Activated naive CD8-positive, alpha-beta T cell treated with anti-CD3 and anti-CD28 coated beads for 36 hours (primary cell): ENCODE measurements around the gene BPHL. TPM values are rescaled to one million over a fixed set of nuclear protein-coding genes. Genes with fewer than 3 reads are reported as not detected.
A peak's percentile ranks its signal among the peaks of the same experiment; 100 is the strongest.
"Not testable (repeated sequence)": the region's sequence is repeated elsewhere in the genome, so short reads cannot be mapped to it uniquely, and the experiment has no call there.

Experiments
- DNase-seq: peaks from one replicate; pipeline ENCODE4 v3.0.0; 2021
- H3K27ac Mint-ChIP-seq: one replicate; pipeline ENCODE4 v1.8.0; 2022; ENCODE audit warnings: mild to moderate bottlenecking, moderate library complexity, mixed read lengths
- H3K27me3 Mint-ChIP-seq: one replicate; pipeline ENCODE4 v1.8.0; 2022; ENCODE audit warnings: mild to moderate bottlenecking, mixed read lengths
- H3K36me3 Mint-ChIP-seq: one replicate; pipeline ENCODE4 v1.8.0; 2021; ENCODE audit warnings: mild to moderate bottlenecking, mixed read lengths
- H3K4me1 Mint-ChIP-seq: one replicate; pipeline ENCODE4 v1.8.0; 2021; ENCODE audit warnings: mixed read lengths
- H3K4me3 Mint-ChIP-seq: one replicate; pipeline ENCODE4 v1.8.0; 2022; ENCODE audit warnings: mild to moderate bottlenecking, moderate library complexity, mixed read lengths
- H3K9me3 Mint-ChIP-seq: one replicate; pipeline ENCODE4 v1.8.0; 2022; ENCODE audit warnings: mixed read lengths
- total RNA-seq, 2 experiments: library from RNA; stranded (reverse); gene quantifications; one replicate each; pipeline ENCODE4 v1.2.3, GENCODE V29; 2021

BPHL gene
- total RNA-seq, 2 experiments from 2014 or later, result 9.3 to 11.2 TPM

DNA sequence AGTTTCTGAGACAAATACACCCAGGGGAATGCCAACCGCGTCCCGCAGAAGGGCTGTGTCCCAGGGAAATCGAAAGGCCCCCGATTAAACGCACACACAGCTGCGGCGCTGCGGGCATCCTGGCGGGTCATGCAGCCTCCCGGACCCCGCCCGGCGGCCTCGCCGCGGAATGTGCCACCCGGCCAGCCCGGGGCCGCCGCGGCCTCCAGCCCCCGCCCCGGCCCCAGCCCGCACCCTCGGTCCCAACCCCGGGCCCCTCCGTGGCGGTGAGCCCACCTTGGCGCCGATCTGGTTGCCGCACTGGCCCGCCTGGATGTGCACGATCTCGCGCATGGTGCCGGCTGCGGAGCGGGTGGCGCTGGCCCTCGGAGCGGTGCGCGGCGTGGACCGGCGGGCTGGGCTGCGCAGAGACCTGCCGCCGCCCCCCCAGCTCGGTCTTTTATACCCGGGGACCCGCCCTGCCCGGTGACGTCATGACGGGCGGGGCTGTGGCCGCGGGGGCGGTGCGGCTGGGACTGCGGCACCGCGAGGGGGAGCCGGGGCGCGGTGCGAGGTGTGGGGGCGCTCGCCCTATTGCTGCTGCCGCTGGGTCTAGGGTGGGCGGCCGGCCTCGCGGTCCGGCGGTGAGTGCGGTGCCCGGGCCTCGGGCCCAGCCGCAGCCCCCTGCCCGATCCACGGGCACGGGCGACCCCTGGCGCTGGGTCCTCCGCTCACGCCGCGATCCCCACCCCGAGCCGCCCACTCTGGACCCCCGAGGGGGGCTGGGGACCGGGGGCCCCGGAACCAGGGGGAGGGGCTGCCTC, 38.8 kb downstream of the BPHL start, which contains the start of gene TUBB2A:
Gene TUBB2A, minus strand, starts transcription at position 414 of the 803 bp plus-strand sequence. Its CDS starts 81 bp downstream, at position 333.
- DNase-seq, result peak; percentile 87
- peaks cover 27% of the 10 kb centered on the region for H3K4me1 Mint-ChIP-seq
- H3K27me3 Mint-ChIP-seq, result peaks cover 13% of the 10 kb centered on the region
- no peaks in the 10 kb centered on the region for H3K36me3 Mint-ChIP-seq
- H3K27ac Mint-ChIP-seq, result peak within 1 kb of the TSS; percentile 72
- H3K9me3 Mint-ChIP-seq, result peaks cover 7% of the 10 kb centered on the region
- peak within 1 kb of the TSS; percentile 79 for H3K4me3 Mint-ChIP-seq

DNA sequence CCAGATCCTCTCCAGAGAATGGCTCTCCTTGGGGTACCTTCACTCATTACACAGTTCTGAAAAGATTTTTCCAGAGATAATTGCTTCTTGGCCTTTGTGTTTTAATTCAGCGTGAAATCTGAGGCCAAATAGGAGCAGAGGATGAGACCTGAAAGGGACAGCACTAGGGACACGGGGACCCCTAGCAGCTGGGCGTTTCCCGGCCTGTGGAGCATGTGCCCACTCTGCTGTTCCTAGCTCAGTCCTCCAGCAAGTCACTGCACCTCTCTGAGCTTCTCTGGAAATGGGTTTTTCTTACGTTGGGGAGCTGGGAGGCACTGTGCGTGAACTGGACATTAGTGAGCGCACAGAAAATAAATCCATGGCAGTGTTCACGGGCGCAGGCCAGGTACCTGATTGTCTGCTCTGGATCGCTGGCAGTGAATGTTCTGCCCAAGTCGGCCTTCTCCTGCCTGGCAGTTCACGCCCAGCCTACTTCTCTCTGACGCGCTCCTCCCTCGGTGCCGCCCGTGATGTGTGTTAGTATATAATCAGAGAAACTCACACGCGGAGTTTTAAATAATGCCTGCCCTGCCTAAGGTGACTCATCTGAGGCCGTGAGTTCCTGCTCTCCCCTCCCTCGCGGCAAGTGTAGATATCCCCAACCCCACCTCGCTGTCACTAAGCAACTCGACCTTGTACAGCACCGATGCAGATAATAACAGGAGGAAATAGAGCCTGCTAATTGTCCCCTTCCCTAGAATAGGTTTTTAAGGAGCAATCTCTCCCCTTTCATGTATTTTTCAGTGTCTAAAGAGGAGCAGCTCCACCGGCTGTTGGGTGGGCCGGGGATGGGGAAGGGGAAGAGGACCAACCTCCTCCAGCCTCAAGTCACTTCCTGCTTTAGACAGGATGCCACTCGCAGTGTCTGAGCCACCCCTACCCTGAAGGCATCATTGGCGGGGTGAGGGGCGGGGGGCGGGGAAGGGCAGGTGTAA, 41.6 kb downstream of the BPHL start:
- peaks cover 35% of the 10 kb centered on the region for H3K4me1 Mint-ChIP-seq
- H3K4me3 Mint-ChIP-seq, result no peak overlapping the region
- peaks cover 13% of the 10 kb centered on the region for H3K27me3 Mint-ChIP-seq
- H3K27ac Mint-ChIP-seq, result peak overlapping the region; percentile 49
- H3K36me3 Mint-ChIP-seq, result no peaks in the 10 kb centered on the region
- peak; percentile 47 for DNase-seq
- H3K9me3 Mint-ChIP-seq, result peaks cover 7% of the 10 kb centered on the region

DNA sequence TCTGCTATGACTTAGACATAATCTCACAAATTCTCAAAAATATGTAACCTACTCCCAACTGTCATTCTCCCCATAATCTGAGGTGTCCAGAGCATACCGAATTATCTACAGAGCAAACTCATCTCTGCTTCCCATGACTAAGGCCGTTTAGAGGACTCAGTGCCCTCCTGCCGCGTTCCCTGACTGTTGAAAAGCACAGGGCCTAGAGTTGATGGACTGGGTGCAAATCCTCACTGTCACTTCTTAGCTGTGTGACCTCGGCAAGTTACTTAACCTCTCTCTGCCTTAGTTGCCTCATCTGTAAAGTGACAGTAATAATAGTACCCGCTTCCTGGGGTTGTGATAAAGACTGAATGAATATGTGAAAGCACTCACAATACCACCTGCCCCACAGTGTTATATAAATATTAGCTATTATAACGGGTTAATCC, 43.6 kb downstream of the BPHL start:
- peaks cover 9% of the 10 kb centered on the region for H3K27me3 Mint-ChIP-seq

DNA sequence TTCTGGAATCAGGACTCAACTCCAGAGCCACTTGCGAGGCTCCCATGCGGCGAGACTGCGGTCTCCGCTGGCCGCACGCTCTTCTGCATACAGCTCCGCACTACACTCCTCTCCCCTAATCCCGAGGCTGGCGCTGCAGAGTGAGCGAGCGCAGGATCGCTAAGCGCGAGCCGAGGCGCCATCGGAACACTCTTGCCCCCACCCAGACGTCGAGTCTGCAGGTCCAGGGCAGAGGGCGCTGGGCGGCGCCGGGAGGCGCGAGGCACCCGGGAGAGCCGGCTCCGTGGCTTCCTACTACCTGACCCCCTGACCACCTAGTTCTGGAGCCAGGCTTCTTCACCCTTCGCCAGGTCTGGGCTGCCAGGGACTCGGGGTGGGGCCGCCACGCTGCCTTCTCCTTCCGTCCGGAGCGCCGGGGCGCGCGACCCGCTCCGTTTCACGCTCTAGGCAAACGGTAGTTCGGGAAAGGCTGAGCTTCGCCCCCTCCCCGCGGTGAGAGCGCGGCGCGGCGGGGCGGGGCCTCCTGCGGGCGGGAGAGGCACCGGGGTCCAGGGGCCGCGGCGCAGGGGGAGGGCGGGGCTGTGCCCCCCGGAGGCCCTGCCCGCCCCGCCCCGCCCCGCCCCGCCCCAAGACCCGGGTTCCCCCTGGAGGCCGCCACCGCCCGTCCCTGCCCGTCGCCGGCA, 44.2 kb downstream of the BPHL start:
- Mint-ChIP-seq H3K36me3 (no peaks in the 10 kb centered on the region), H3K9me3 (peaks cover 7% of the 10 kb centered on the region), H3K27me3 (peaks cover 9% of the 10 kb centered on the region), H3K4me1 (peaks cover 30% of the 10 kb centered on the region), H3K27ac (peak overlapping the region; percentile 71), H3K4me3 (peak overlapping the region; percentile 86)
- peak; percentile 64 for DNase-seq

More for the DNA sequence above, 43.6 kb downstream of the BPHL start:
- Mint-ChIP-seq H3K4me3 (no peak overlapping the region), H3K9me3 (peaks cover 7% of the 10 kb centered on the region), H3K36me3 (no peaks in the 10 kb centered on the region), H3K27ac (no peak overlapping the region), H3K4me1 (peaks cover 30% of the 10 kb centered on the region)
- DNase-seq, result no peak

DNA sequence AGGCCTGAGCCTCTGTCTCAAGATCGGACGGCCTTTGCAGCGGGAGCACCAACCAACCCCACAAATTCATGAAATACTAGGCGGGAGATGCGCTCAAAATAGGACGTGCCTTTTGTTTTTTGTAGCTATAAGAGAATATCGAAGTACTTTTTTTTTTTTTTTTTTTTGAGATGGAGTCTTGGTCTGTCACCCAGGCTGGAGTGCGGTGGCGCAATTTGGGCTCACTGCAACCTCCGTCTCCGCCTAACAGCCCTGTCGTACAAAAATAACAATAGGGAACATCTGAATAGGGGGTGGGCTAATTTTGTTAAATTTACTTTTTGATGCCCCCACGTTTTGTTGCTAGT, 44.7 kb downstream of the BPHL start:
- DNase-seq, result no peak
- no peaks in the 10 kb centered on the region for H3K36me3 Mint-ChIP-seq
- H3K4me1 Mint-ChIP-seq, result peaks cover 29% of the 10 kb centered on the region
- H3K27ac Mint-ChIP-seq, result peak overlapping the region; percentile 71
- peak overlapping the region; percentile 86 for H3K4me3 Mint-ChIP-seq
- peaks cover 7% of the 10 kb centered on the region for H3K9me3 Mint-ChIP-seq
- H3K27me3 Mint-ChIP-seq, result peaks cover 6% of the 10 kb centered on the region

DNA sequence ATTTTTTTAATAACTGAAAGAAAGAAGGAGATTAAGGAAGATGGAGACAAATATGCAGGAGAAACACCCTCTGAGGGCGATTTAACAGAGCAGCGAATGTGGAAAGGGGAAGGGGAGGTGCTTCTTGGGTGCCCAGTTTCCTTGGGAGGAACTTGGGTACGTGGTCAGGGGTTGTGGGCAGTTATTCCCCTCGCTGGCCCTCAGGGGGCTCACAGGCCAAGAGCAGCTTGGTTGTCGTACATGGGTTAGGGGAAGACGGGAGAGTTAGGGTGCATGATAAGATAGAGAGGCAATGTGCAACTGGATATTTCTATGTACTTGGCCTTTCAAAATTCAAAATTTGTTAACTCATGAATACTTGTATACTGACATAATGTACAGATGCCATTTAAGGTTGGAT, 45.9 kb downstream of the BPHL start:
- Mint-ChIP-seq H3K9me3 (peaks cover 7% of the 10 kb centered on the region), H3K4me3 (no peak overlapping the region), H3K36me3 (no peaks in the 10 kb centered on the region), H3K27ac (no peak overlapping the region), H3K4me1 (peaks cover 25% of the 10 kb centered on the region), H3K27me3 (peaks cover 5% of the 10 kb centered on the region)
- no peak for DNase-seq

DNA sequence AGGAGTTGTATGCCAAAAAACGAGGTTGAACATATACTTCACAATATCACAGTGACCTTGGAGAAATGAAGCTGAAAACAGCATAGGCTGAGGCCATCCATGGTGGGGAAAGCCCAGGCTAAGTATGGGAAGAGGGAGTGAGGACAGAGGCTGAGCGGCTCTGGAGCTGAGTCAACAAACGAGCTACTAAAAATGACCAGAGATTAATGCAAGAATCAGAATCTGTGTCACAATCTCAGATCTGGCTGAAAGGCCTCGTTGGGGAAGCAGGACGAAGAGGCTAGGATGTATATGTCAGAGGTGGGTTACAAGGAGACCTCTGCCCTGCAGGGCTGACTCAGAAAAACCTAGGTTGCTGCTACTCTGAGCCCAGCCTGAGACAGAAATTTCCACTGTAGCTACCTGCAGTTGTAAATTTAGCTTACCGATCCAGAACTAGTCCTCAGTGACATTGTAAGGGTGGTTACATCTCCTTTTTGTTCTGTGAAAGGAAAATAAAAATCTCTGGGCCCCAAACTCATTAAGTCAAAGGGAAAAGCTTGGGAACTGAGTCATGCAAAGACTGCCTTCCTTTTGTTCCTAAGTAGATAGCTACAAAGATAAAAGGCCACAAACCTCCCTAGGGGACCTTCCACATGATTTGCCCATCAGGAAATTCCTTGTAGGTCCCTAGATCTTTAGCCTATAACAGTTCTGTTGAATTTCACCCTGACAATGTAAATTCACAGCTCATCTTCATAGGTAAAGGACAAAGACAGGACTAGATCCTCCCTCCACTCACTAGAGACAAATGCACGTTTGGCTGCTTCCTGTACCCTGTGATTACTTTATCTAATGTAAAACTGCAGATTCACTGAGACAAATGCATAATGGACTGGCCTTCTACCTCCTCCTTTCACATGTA, 47.4 kb downstream of the BPHL start:
- H3K27me3 Mint-ChIP-seq, result peaks cover 5% of the 10 kb centered on the region
- no peaks in the 10 kb centered on the region for H3K36me3 Mint-ChIP-seq
- no peak overlapping the region for H3K27ac Mint-ChIP-seq
- H3K4me3 Mint-ChIP-seq, result no peak overlapping the region
- H3K9me3 Mint-ChIP-seq, result no peaks in the 10 kb centered on the region
- DNase-seq, result no peak
- peaks cover 15% of the 10 kb centered on the region for H3K4me1 Mint-ChIP-seq

DNA sequence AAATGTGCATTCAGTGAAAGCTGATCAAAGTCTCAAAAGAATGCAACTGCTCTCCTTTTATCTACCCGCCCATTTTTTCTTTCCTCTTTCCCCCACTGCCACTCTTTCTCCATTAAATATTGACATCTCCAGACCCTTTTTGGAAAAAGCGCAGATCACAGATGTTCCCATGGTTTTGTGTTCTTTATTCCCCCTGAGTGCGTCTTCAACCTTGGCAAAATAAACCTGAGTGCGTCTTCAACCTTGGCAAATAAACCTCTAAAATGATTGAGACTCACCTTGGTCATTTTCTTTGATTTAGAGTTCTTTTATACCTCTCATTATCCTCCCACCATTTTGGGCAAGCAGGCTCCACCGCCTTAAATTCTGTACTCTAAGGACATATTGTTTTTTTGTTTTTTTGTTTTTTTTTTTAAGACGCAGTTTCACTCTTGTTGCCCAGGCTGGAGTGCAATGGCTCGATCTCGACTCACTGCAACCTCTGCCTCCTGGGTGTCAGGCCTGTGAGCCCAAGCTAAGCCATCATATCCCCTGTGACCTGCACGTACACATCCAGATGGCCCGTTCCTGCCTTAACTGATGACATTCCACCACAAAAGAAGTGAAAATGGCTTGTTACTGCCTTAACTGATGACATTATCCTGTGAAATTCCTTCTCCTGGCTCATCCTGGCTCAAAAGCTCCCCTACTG, 48.2 kb downstream of the BPHL start:
- not testable (repeated sequence) for H3K27ac Mint-ChIP-seq, H3K4me3 Mint-ChIP-seq, H3K27me3 Mint-ChIP-seq, DNase-seq, H3K9me3 Mint-ChIP-seq, H3K36me3 Mint-ChIP-seq
- H3K4me1 Mint-ChIP-seq, result peaks cover 12% of the 10 kb centered on the region

DNA sequence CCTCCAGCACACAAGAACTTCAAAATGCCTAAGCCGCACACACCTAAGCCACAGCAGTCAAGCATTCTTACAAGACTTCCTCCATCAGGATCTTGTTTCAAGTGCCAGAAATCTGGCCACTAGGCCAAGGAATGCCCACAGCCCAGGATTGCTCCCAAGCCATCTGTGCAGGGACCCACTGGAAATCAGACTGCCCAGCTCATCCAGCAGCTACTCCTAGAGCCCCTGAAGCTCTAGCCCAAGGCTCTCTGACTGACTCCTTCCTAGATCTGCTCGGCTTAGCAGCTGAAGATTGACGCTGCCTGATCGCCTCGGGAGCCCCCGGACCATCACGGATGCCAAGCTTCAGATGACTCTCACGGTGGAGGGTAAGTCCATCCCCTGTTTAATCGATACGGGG, 49.5 kb downstream of the BPHL start:
- not testable (repeated sequence) for H3K36me3 Mint-ChIP-seq, H3K4me3 Mint-ChIP-seq, H3K4me1 Mint-ChIP-seq, H3K9me3 Mint-ChIP-seq, H3K27me3 Mint-ChIP-seq, DNase-seq, H3K27ac Mint-ChIP-seq

DNA sequence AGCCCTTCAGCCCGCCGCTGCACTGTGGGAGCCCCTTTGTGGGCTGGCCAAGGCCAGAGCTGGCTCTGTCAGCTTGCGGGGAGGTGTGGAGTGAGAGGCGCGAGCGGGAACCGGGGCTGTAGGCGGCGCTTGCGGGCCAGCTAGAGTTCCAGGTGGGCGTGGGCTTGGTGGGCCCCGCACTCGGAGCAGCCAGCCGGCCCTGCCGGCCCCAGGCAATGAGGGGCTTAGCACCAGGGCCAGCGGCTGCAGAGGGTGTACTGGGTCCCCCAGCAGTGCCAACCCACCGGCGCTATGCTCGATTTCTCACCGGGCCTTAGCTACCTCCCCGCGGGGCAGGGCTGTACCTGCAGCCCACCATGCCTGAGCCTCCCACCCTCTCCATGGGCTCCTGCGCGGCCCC, 52.2 kb downstream of the BPHL start:
- not testable (repeated sequence) for H3K4me3 Mint-ChIP-seq, DNase-seq, H3K27ac Mint-ChIP-seq, H3K27me3 Mint-ChIP-seq, H3K36me3 Mint-ChIP-seq, H3K4me1 Mint-ChIP-seq, H3K9me3 Mint-ChIP-seq

DNA sequence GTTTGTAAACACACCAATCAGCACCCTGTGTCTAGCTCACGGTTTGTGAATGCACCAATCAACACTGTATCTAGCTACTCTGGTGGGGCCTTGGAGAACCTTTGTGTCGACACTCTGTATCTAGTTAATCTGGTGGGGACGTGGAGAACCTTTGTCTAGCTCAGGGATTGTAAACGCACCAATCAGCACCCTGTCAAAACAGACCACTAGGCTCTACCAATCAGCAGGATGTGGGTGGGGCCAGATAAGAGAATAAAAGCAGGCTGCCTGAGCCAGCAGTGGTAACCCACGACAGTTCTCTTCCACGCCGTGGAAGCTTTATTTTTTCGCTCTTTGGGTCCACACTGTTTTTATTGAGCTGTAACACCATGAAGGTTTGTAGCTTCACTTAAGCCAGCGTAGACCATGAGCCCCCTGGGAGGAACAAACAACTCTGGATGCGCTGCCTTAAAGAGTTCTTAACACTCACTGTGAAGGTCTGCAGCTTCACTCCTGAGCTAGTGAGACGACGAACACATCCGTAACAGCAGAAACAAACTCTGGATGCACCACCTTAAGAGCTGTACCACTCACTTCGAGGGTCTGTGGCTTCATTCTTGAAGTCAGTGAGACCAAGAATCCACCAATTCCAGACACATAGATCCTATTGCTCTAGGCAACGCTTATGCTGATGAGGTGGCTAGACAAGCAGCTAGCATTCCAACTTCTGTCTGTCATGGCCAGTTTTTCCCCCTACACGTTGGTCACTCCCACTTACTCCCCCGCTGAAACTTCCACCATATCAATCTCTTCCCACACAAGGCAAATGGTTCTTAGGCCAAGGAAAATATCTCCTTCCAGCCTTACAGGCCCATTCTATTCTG, 53.0 kb downstream of the BPHL start:
- DNase-seq, H3K27me3 Mint-ChIP-seq, H3K27ac Mint-ChIP-seq, H3K36me3 Mint-ChIP-seq, H3K4me3 Mint-ChIP-seq, H3K4me1 Mint-ChIP-seq, H3K9me3 Mint-ChIP-seq: not testable (repeated sequence)

DNA sequence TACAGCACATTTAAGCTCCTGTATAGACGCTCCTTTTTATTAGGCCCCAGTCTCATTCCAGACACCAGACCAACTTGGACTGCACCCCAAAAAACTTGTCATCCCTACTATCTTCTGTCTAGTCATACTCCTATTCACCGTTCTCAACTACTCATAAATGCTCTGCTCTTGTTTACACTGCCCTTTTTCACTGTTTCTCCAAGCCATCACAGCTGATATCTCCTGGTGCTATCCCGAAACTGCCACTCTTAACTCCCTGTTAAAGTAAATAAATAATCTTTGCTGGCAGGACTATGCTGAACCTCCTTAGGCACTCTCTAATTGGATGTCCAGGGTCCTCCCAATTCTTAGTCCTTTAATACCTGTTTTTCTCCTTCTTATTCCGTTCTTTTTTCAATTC, 54.3 kb downstream of the BPHL start:
- not testable (repeated sequence) for H3K27me3 Mint-ChIP-seq, H3K4me3 Mint-ChIP-seq, H3K27ac Mint-ChIP-seq, H3K36me3 Mint-ChIP-seq, DNase-seq, H3K4me1 Mint-ChIP-seq, H3K9me3 Mint-ChIP-seq

DNA sequence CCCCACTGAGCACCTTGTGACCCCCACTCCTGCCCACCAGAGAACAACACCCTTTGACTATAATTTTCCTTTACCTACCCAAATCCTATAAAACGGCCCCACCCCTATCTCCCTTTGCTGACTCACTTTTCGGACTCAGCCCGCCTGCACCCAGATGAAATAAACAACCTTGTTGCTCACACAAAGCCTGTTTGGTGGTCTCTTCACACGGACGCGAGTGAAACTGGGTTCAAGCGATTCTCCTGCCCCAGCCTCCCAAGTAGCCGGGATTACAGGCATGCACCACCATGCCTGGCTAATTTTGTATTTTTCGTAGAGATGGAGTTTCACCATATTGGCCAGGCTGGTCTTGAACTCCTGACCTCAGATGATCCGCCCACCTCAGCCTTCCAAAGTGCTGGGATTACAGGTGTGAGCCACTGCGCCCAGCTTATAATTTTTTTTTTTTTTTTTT, 55.2 kb downstream of the BPHL start:
- H3K9me3 Mint-ChIP-seq, DNase-seq, H3K4me1 Mint-ChIP-seq, H3K36me3 Mint-ChIP-seq, H3K4me3 Mint-ChIP-seq, H3K27me3 Mint-ChIP-seq, H3K27ac Mint-ChIP-seq: not testable (repeated sequence)
